Urinary bladder (tissue), 4 donors: ENCODE data around the gene XAF1. TPM values are rescaled to one million over a fixed set of nuclear protein-coding genes. Genes with fewer than 3 reads are reported as not detected.
"Not testable (repeated sequence)": the region's sequence is repeated elsewhere in the genome, so short reads cannot be mapped to it uniquely, and the experiment has no call there.

Experiments
- DNase-seq: peaks from one replicate; pipeline ENCODE4 v3.0.0-alpha.2; 2015; ENCODE audit errors: extremely low spot score
- H3K27ac ChIP-seq: one replicate; pipeline ENCODE4 v1.5.1; 2013; ENCODE audit warnings: low read depth, mild to moderate bottlenecking, moderate library complexity
- H3K36me3 ChIP-seq: one replicate; pipeline ENCODE4 v1.6.1; 2013; ENCODE audit warnings: mild to moderate bottlenecking, moderate library complexity; ENCODE audit not compliant: insufficient read depth
- H3K4me1 ChIP-seq: one replicate; pipeline ENCODE4 v1.6.1; 2013; ENCODE audit warnings: mild to moderate bottlenecking, moderate library complexity; ENCODE audit not compliant: insufficient read depth
- H3K4me3 ChIP-seq: one replicate; pipeline ENCODE4 v1.5.1; 2013; ENCODE audit warnings: low read depth, low read length
- WGBS: extraction: QIAGEN DNeasy Blood & Tissue Kit; methylation state at CpG from one replicate; pipeline ENCODE4 v1.1.7; 2013; 5-methylcytosine and 5-hydroxymethylcytosine counted together
- polyA plus RNA-seq: library from polyadenylated mRNA; stranded (reverse); fragments of 200-250 nt; gene quantifications from one replicate; pipeline ENCODE4 v1.2.3, GENCODE V29; 2013
- small RNA-seq: library from RNA; depleted of rRNA; stranded (forward); fragments of <200 nt; gene quantifications from one replicate; pipeline ENCODE3, GENCODE V24; 2014
- total RNA-seq: library from RNA; depleted of rRNA; stranded (reverse); fragments of >200 nt; gene quantifications from one replicate; pipeline ENCODE4 v1.2.3, GENCODE V29; 2014
- donor health status: healthy with polysubstance abuse.
- donor health status: healthy.

XAF1 gene
- total and polyA plus RNA-seq, 2 donors: 30.2 to 90.9 TPM

DNA sequence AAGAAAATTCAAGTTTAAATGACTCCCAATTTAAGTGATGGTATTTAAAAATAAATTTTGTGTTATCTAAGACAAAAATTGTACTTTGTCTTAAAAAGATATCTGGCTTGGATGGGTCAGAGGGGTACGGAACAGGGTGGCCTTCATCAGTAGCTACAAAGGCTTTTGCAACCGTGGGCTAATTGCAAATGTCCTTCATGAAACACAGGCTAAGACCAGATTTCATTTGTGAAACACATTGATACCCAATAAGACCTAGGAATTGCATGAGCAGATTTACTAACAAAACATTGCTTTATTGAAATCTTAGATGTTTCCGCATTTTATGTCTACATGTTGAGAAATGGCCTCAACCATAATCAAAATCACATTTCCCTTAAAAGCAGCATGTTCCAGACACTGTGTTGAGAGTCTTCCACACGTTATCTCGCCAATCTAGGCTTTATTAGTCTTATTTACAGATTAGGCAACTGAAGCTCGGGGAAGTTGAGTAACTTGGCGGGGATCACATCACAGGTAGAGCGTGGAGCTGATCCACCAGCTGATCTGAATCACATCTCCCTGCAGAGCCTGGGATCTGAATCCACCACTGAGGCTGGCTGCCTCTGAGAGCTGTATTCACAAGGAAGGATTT lies 42.0 kb downstream of the XAF1 start:
- 46% methylated on average over 8 of the region's 8 CpGs for WGBS
- H3K4me3 ChIP-seq: no peak overlapping the region
- H3K4me1 ChIP-seq: no peaks in the 10 kb centered on the region
- no peak overlapping the region for H3K27ac ChIP-seq
- DNase-seq: no peak
- no peaks in the 10 kb centered on the region for H3K36me3 ChIP-seq

DNA sequence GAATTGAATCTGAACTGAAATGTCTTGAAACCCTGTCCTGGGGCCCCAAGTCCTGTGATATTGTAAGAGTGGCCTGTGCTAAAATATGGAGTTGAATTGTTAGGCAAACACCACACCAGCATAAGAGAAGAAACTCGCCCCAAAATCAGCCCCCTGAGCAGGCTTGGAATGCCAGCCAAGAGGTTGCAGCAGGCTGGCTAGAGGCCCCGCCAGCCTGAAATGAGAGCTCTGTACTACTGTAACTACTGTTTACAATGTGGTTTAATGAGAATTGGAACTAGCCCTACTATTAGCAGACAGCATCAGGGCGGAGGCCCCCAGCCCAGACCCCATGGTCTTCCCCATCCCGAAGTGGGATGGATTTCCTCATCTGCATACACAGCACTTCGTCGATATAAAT lies 43.9 kb downstream of the XAF1 start:
- H3K4me1 ChIP-seq: no peaks in the 10 kb centered on the region
- WGBS: 63% methylated on average over 6 of the region's 6 CpGs
- no peak overlapping the region for H3K27ac ChIP-seq
- H3K4me3 ChIP-seq: no peak overlapping the region
- DNase-seq: no peak
- no peaks in the 10 kb centered on the region for H3K36me3 ChIP-seq

- Histone ChIP-seq H3K4me1 (no peaks in the 10 kb centered on the region), H3K4me3 (no peak overlapping the region), H3K36me3 (no peaks in the 10 kb centered on the region), H3K27ac (no peak overlapping the region)
- WGBS: 85% methylated on average over 13 of the region's 13 CpGs
- no peak for DNase-seq
Measured at GRCh38 chr17:6800422-6801027, 44.7 kb downstream of the XAF1 start.

- H3K36me3 ChIP-seq: no peaks in the 10 kb centered on the region
- no peaks in the 10 kb centered on the region for H3K4me1 ChIP-seq
- no peak overlapping the region for H3K4me3 ChIP-seq
- WGBS: 85% methylated on average over 9 of the region's 9 CpGs
- DNase-seq: no peak
- no peak overlapping the region for H3K27ac ChIP-seq
Measured at GRCh38 chr17:6811510-6811909, 55.7 kb downstream of the XAF1 start.

- Histone ChIP-seq H3K4me1 (no peaks in the 10 kb centered on the region), H3K36me3 (no peaks in the 10 kb centered on the region), H3K4me3 (no peak overlapping the region), H3K27ac (no peak overlapping the region)
- WGBS: 60% methylated on average over 9 of the region's 9 CpGs
- no peak for DNase-seq
Measured at GRCh38 chr17:6812295-6812694, 56.4 kb downstream of the XAF1 start.

- Histone ChIP-seq H3K4me1 (no peaks in the 10 kb centered on the region), H3K36me3 (no peaks in the 10 kb centered on the region), H3K4me3 (no peak overlapping the region), H3K27ac (no peak overlapping the region)
- no peak for DNase-seq
- WGBS: 88% methylated on average over 10 of the region's 10 CpGs
Measured at GRCh38 chr17:6815775-6816174, 59.9 kb downstream of the XAF1 start.

- DNase-seq, H3K4me3 ChIP-seq, H3K36me3 ChIP-seq, H3K27ac ChIP-seq, H3K4me1 ChIP-seq: not testable (repeated sequence)
- WGBS: 80% methylated on average over 3 of the region's 3 CpGs
Measured at GRCh38 chr17:6816368-6816767, 60.5 kb downstream of the XAF1 start.

GRCh38 chr17:6818938-6819337 lies 63.1 kb downstream of the XAF1 start:
- no peak overlapping the region for H3K27ac ChIP-seq
- no peaks in the 10 kb centered on the region for H3K36me3 ChIP-seq
- no peak overlapping the region for H3K4me3 ChIP-seq
- no peaks in the 10 kb centered on the region for H3K4me1 ChIP-seq
- no peak for DNase-seq
- WGBS: 93% methylated on average over 3 of the region's 3 CpGs

- Histone ChIP-seq H3K4me1 (no peaks in the 10 kb centered on the region), H3K36me3 (no peaks in the 10 kb centered on the region), H3K27ac (no peak overlapping the region), H3K4me3 (no peak overlapping the region)
- DNase-seq: no peak
Measured at GRCh38 chr17:6823011-6823442, 67.2 kb downstream of the XAF1 start.

Small RNAs within 50 kb of the gene (small RNA-seq; reads per million reads assigned to genes)
- gene AC004706.2: not detected

Other genes starting within 250 kb of the XAF1 start
- 2.3 TPM for gene PITPNM3, start 199.5 kb upstream of the XAF1 start, total RNA-seq
- gene PITPNM3, start 199.5 kb upstream of the XAF1 start, polyA plus RNA-seq: 10.1 TPM
- 23.7 TPM for gene KIAA0753, start 115.3 kb upstream of the XAF1 start, total RNA-seq
- 8.5 TPM for gene KIAA0753, start 115.3 kb upstream of the XAF1 start, polyA plus RNA-seq
- 34.0 TPM for gene TXNDC17, start 115.0 kb upstream of the XAF1 start, total RNA-seq
- 164 TPM for gene TXNDC17, start 115.0 kb upstream of the XAF1 start, polyA plus RNA-seq
- 16.9 TPM for gene MED31, start 104.4 kb upstream of the XAF1 start, total RNA-seq
- 12.8 TPM for gene MED31, start 104.4 kb upstream of the XAF1 start, polyA plus RNA-seq
- gene C17orf100, start 104.3 kb upstream of the XAF1 start, total RNA-seq: 1.2 TPM
- gene C17orf100, start 104.3 kb upstream of the XAF1 start, polyA plus RNA-seq: 3.0 TPM
- not detected for gene SLC13A5, start 42.7 kb upstream of the XAF1 start, total RNA-seq
- 0.10 TPM for gene SLC13A5, start 42.7 kb upstream of the XAF1 start, polyA plus RNA-seq
- 0.90 TPM for gene FBXO39, start 20.2 kb downstream of the XAF1 start, total RNA-seq
- 0.56 TPM for gene FBXO39, start 20.2 kb downstream of the XAF1 start, polyA plus RNA-seq
- gene TEKT1, start 75.7 kb downstream of the XAF1 start, total RNA-seq: not detected
- gene TEKT1, start 75.7 kb downstream of the XAF1 start, polyA plus RNA-seq: not detected
- not detected for gene ALOX12, start 240.0 kb downstream of the XAF1 start, total RNA-seq
- 0.04 TPM for gene ALOX12, start 240.0 kb downstream of the XAF1 start, polyA plus RNA-seq